MG63 (cell line): ENCODE data around the gene RTP5. TPM values are rescaled to one million over a fixed set of nuclear protein-coding genes. Genes with fewer than 3 reads are reported as not detected.
"Not testable (repeated sequence)": the region's sequence is repeated elsewhere in the genome, so short reads cannot be mapped to it uniquely, and the experiment has no call there.

Experiments used
- DNase-seq: peaks from one replicate; pipeline ENCODE4 v3.0.0-alpha.2; 2020
- H3K27me3 ChIP-seq: fragments of 250-450 bp; sonication (Bioruptor Pico); 2 replicates; pipeline ENCODE4 v1.5.1; 2020; ENCODE audit warnings: mild to moderate bottlenecking, moderate library complexity
- H3K36me3 ChIP-seq: fragments of 250-450 bp; sonication (Bioruptor Pico); 2 replicates; pipeline ENCODE4 v1.5.1; 2020; ENCODE audit warnings: mild to moderate bottlenecking, moderate library complexity
- H3K4me3 ChIP-seq: fragments of 250-450 bp; sonication (Bioruptor Pico); 2 replicates; pipeline ENCODE4 v1.5.1; 2020; ENCODE audit warnings: mild to moderate bottlenecking, moderate library complexity
- H3K9me3 ChIP-seq: fragments of 250-450 bp; sonication (Bioruptor Pico); 2 replicates; pipeline ENCODE4 v1.5.1; 2020; ENCODE audit warnings: mild to moderate bottlenecking, moderate library complexity
- total RNA-seq: library from RNA; depleted of rRNA; stranded (reverse); fragments of >200 nt; shearing (Covaris generic); gene quantifications from 2 replicates; pipeline ENCODE4 v1.2.3, GENCODE V29; 2014; ENCODE audit warnings: low replicate concordance; rRNA removed

Gene RTP5
- total RNA-seq, 1 experiment from 2014 or later = not detected

DNA sequence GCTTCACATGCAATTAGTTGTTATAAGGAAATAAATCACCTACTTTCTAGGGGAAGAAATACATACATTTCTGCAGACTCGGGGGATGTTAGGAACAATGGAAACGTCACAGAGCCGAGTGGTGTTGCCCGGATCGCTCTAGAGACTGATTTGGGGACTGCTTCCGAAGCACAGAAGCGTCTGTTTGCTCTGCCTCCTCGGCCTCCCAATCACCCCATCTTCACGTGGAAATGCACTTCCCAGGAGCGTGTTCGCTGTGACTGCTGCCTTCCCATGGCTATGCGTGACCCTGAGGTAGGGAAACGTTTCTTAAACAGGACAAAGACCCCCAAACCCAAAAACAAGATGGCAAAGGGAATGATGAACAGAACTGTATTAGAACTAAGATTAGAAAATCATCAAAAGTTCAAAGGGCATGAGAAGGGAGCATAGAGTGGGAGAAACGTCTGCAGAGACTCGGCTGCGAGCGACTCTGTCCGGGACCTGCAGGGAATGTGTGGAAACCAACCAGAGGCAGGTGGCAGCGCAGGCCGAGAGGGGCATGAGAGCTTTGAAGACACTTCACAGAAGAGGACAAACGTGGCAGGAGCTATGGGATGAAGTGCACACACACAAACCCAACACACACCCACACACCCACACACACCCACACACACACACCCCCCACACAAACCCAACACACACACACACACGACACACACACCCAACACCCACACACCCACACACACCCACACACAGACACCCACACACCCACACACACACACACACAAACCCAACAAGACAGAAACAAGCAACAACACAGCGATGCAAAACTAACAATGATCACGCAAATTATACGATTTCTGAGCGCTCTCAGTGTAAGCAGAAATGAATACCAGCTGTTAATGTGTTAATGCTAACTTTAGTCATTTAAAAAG is 41.3 kb downstream of the RTP5 start:
- no peak for DNase-seq
- H3K9me3 ChIP-seq = no peaks in the 10 kb centered on the region
- H3K27me3 ChIP-seq = no peaks in the 10 kb centered on the region
- H3K4me3 ChIP-seq = no peak overlapping the region
- H3K36me3 ChIP-seq = no peaks in the 10 kb centered on the region

DNA sequence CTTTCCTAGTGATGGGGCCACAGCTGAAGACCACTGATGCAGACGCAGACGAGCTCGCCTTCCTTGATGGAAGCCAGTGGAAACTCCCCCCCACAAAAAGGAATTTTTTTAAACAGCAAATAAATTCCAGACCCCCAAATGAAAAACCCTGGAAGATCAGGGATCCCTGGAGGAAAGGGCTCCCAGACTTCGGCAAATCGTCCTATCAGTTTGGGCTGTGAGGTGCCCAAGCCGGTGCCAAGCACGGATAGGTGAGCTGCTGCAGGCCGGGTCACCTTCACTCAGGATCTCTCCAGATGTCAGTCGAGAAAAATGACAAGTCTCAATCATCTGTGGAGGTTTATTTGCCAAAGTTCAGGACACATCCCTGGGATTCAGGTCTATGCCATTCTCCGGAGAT is 42.0 kb downstream of the RTP5 start:
- Histone ChIP-seq H3K4me3 (no peak overlapping the region), H3K27me3 (no peaks in the 10 kb centered on the region), H3K36me3 (no peaks in the 10 kb centered on the region), H3K9me3 (no peaks in the 10 kb centered on the region)
- no peak for DNase-seq

DNA sequence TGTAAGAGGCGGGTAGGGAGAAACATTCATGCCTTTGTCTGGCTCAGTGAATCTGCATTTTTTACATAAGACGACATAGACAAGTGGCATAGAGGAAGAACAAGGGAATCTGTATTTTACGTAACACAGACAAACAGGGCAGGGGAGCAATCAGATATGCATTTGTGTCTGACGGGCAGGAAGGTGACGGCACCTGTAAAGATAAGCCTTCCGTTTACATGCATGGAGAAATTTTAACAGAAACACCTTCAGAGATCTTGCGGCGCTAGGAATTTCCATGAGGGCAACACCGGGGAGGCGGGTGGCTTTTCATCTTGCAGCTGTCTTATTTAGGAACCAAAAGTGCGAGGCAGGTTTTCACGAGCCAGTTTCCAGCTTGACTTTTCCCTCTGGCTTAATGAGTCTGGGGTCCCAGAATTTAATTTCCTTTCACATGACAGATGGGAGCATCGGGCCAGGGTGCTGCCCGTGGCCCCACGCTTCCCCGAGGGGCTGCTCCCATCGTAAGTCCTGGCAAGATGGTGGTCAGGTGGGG is 42.6 kb downstream of the RTP5 start:
- Histone ChIP-seq H3K4me3 (no peak overlapping the region), H3K36me3 (no peaks in the 10 kb centered on the region), H3K27me3 (no peaks in the 10 kb centered on the region), H3K9me3 (no peaks in the 10 kb centered on the region)
- no peak for DNase-seq

DNA sequence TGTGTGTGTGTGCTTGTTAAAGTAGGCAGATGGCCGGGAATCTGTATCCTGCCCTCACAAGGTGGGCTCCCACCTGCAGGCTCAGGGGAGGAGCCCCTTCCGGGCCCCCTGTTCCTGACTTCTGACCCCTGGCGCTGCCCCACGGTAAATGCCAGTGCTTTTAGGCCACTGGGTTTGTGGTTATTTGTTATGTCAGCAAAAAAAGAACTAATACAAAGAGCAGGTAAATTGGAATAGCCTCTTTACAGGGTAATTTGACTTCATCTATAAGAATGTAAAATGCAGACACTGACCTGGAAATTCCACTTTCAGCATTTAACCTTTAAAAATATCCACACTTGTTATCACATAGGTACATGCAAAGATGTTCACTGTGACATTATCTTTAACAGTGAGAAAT is 44.2 kb downstream of the RTP5 start:
- H3K36me3 ChIP-seq = no peaks in the 10 kb centered on the region
- no peaks in the 10 kb centered on the region for H3K9me3 ChIP-seq
- DNase-seq = no peak
- H3K4me3 ChIP-seq = no peak overlapping the region
- no peaks in the 10 kb centered on the region for H3K27me3 ChIP-seq

DNA sequence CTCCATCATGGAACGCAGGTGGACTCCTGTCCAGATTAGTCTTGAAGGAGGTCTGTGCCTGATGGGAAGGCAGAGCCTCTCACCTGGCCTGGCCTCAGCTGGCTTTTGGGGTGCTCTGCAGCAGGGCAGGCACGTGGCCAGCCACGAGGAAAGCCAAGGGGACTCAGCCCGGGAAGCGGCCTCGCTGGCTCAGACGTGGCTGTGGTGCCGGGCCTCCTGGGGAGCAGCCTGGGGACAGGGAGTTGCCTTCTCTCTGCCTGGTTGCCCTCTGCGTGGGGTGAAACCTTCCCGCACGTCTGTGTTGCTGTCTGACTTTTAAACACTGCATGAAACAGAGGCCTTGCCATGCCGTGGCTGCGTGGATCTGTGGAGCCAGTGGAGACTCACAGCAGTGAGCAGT is 45.0 kb downstream of the RTP5 start:
- no peak for DNase-seq
- H3K27me3 ChIP-seq = no peaks in the 10 kb centered on the region
- no peaks in the 10 kb centered on the region for H3K9me3 ChIP-seq
- no peaks in the 10 kb centered on the region for H3K36me3 ChIP-seq
- H3K4me3 ChIP-seq = no peak overlapping the region

DNA sequence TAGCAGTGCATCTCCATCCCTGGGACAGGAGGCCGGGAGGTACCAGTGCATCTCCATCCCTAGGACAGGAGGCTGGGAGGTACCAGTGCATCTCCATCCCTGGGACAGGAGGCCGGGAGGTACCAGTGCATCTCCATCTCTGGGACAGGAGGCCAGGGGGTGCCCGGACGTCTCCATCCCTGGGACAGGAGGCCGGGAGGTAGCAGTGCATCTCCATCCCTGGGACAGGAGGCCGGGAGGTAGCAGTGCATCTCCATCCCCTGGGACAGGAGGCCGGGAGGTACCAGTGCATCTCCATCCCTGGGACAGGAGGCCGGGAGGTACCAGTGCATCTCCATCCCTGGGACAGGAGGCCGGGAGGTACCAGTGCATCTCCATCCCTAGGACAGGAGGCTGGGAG is 52.1 kb downstream of the RTP5 start:
- not testable (repeated sequence) for H3K4me3 ChIP-seq, H3K27me3 ChIP-seq, H3K9me3 ChIP-seq, DNase-seq, H3K36me3 ChIP-seq

DNA sequence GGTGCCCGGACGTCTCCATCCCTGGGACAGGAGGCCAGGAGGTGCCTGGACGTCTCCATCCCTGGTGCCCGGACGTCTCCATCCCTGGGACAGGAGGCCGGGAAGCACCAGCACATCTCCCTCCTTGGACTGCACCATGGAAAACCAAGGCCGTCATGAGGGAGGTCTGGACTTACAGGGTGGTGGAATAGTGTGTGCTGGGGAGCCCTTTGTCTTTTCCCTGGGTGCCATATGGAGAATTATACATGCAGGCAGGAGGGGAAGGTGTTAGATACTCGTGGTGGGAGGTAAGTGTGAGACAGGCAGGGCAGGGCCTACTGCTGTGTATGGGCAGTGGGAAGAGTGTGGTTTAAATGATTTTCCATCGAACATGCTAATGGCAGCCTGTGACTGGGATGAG is 52.9 kb downstream of the RTP5 start:
- H3K9me3 ChIP-seq = no peaks in the 10 kb centered on the region
- DNase-seq = no peak
- no peaks in the 10 kb centered on the region for H3K27me3 ChIP-seq
- H3K36me3 ChIP-seq = no peaks in the 10 kb centered on the region
- no peak overlapping the region for H3K4me3 ChIP-seq

DNA sequence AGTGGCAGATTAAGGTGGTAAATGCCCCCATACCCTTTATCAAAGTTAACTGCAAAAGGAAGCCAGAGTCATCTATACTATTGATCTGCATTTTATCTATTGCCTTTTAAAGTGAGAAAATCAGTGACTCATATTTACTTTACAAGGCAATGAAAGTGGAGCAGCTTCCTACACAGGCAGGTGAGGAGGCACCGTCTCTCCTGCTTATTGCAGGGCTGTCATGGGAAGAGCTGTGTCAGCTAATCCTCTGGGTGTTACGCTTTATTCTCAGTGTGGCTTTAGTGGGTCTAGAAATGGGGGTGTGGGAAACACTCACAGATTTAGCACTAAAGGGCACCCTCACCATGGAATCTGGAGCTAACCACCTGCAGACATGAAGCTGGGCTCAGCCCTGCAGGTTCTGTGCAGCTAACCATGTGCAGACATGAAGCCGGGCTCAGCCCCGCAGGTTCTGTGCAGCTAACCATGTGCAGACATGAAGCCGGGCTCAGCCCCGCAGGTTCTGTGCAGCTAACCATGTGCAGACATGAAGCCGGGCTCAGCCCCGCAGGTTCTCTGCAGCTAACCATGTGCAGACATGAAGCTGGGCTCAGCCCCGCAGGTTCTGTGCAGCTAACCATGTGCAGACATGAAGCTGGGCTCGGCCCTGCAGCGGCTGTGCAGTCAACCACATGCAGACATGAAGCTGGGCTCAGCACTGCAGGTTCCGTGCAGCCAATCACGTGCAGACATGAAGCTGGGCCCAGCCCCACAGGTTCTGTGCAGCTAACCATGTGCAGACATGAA is 53.5 kb downstream of the RTP5 start:
- H3K36me3 ChIP-seq, H3K4me3 ChIP-seq, H3K27me3 ChIP-seq, DNase-seq, H3K9me3 ChIP-seq: not testable (repeated sequence)

Other genes starting within 250 kb of the RTP5 start
- 72.2 and 110 TPM in 2 replicates for gene THAP4, start 232.6 kb upstream of the RTP5 start, total RNA-seq
- 47.9 and 83.9 TPM in 2 replicates for gene ATG4B, start 232.0 kb upstream of the RTP5 start, total RNA-seq
- gene DTYMK, start 182.9 kb upstream of the RTP5 start, total RNA-seq = 48.4 and 87.7 TPM in 2 replicates
- 10.3 and 45.2 TPM in 2 replicates for gene ING5, start 167.7 kb upstream of the RTP5 start, total RNA-seq
- 18.7 and 28.1 TPM in 2 replicates for gene D2HGDH, start 135.1 kb upstream of the RTP5 start, total RNA-seq
- 1.7 TPM in 1 of 2 replicates, not detected in the other for gene GAL3ST2, start 92.9 kb upstream of the RTP5 start, total RNA-seq
- not detected in 2 replicates for gene NEU4, start 60.5 kb upstream of the RTP5 start, total RNA-seq
- not detected in 2 replicates for gene PDCD1, start 10.8 kb upstream of the RTP5 start, total RNA-seq